Germinal center (tissue), 1 donor: Measurements from ENCODE around the gene ADAMTSL3.

Source experiments
- DNase-seq: peaks from one replicate; pipeline ENCODE4 v3.0.0; 2012; ENCODE audit warnings: mixed read lengths, low spot score

The ADAMTSL3 gene

GRCh38 chr15:83887961-83888360, 234.0 kb downstream of the ADAMTSL3 start:
- no peak for DNase-seq

- no peak for DNase-seq
These were observed 236.1 kb downstream of the ADAMTSL3 start for GRCh38 chr15:83889995-83890394.

- no peak for DNase-seq
These were observed 236.7 kb downstream of the ADAMTSL3 start for GRCh38 chr15:83890587-83890986.

GRCh38 chr15:83892498-83892897, 238.6 kb downstream of the ADAMTSL3 start:
- no peak for DNase-seq

GRCh38 chr15:83893308-83893707, 239.4 kb downstream of the ADAMTSL3 start:
- no peak for DNase-seq

- no peak for DNase-seq
These were observed 243.1 kb downstream of the ADAMTSL3 start for GRCh38 chr15:83897037-83897436.

GRCh38 chr15:83898361-83898760, 244.4 kb downstream of the ADAMTSL3 start:
- no peak for DNase-seq

- DNase-seq, result no peak
These were observed 245.7 kb downstream of the ADAMTSL3 start for GRCh38 chr15:83899670-83900069.

GRCh38 chr15:83904107-83905040, 250.5 kb downstream of the ADAMTSL3 start:
- DNase-seq, result no peak

- DNase-seq, result no peak
These were observed 251.8 kb downstream of the ADAMTSL3 start for GRCh38 chr15:83905556-83906273.

- DNase-seq, result no peak
These were observed 257.4 kb downstream of the ADAMTSL3 start for GRCh38 chr15:83911345-83911744.

GRCh38 chr15:83912343-83912742, 258.4 kb downstream of the ADAMTSL3 start:
- DNase-seq, result no peak

- DNase-seq, result no peak
These were observed 259.2 kb downstream of the ADAMTSL3 start for GRCh38 chr15:83913034-83913632.

GRCh38 chr15:83914906-83915305, 261.0 kb downstream of the ADAMTSL3 start:
- no peak for DNase-seq

GRCh38 chr15:83917432-83917831, 263.5 kb downstream of the ADAMTSL3 start:
- no peak for DNase-seq

- DNase-seq, result no peak
These were observed 264.1 kb downstream of the ADAMTSL3 start for GRCh38 chr15:83918011-83918410.

- no peak for DNase-seq
These were observed 265.5 kb downstream of the ADAMTSL3 start for GRCh38 chr15:83919319-83919830.

GRCh38 chr15:83919978-83920510, 266.1 kb downstream of the ADAMTSL3 start:
- DNase-seq, result no peak

GRCh38 chr15:83922649-83923294, 268.8 kb downstream of the ADAMTSL3 start:
- DNase-seq, result no peak

GRCh38 chr15:83926116-83926515, 272.2 kb downstream of the ADAMTSL3 start:
- no peak for DNase-seq

GRCh38 chr15:83927704-83928391, 273.9 kb downstream of the ADAMTSL3 start:
- no peak for DNase-seq
